Neural cell (in vitro differentiated cells): ENCODE data around the gene ESR2. TPM values are rescaled to one million over a fixed set of nuclear protein-coding genes. Genes with fewer than 3 reads are reported as not detected.

Experiments
- H2AFZ ChIP-seq: fragments of 200-600, 300-800 bp; sonication (generic), shearing (Covaris generic); 2 replicates; pipeline ENCODE4 v1.6.0; 2014; ENCODE audit warnings: low read depth, mild to moderate bottlenecking, antibody characterized with exemption, low read length, moderate library complexity
- H3F3A ChIP-seq: fragments of 200-600 bp; shearing (Covaris generic); 2 replicates; pipeline ENCODE4 v1.6.1; 2016; ENCODE audit warnings: mild to moderate bottlenecking, moderate library complexity, mixed read lengths, antibody characterized with exemption, low read length; ENCODE audit not compliant: insufficient read depth, poor library complexity, severe bottlenecking
- H3K27ac ChIP-seq: fragments of 200-600, 300-800 bp; sonication (generic), shearing (Covaris generic); 2 replicates; pipeline ENCODE4 v1.5.1; 2014; ENCODE audit warnings: mild to moderate bottlenecking, low read length, moderate library complexity
- H3K27me3 ChIP-seq: fragments of 300-800, 200-600 bp; sonication (generic), shearing (Covaris generic); 2 replicates; pipeline ENCODE4 v1.6.0; 2014; ENCODE audit warnings: mild to moderate bottlenecking, low read depth, low read length, moderate library complexity; ENCODE audit not compliant: insufficient read depth
- H3K36me3 ChIP-seq: fragments of 300-800, 200-600 bp; sonication (generic), shearing (Covaris generic); 2 replicates; pipeline ENCODE4 v1.5.1; 2014; ENCODE audit warnings: mild to moderate bottlenecking, antibody characterized with exemption, low read length, moderate library complexity; ENCODE audit not compliant: insufficient read depth
- H3K4me2 ChIP-seq: fragments of 300-800, 200-600 bp; sonication (generic), shearing (Covaris generic); 2 replicates; pipeline ENCODE4 v1.6.0; 2014; ENCODE audit warnings: mild to moderate bottlenecking, low read length
- H3K4me3 ChIP-seq: fragments of 300-800, 200-600 bp; sonication (generic), shearing (Covaris generic); 2 replicates; pipeline ENCODE4 v1.5.1; 2014; ENCODE audit warnings: mild to moderate bottlenecking, low read length, moderate library complexity
- H3K79me2 ChIP-seq: fragments of 200-600 bp; shearing (Covaris generic); replicated peaks from 2 replicates; pipeline ENCODE4 v1.6.0; 2014; ENCODE audit warnings: mild to moderate bottlenecking, low read length, moderate library complexity; ENCODE audit not compliant: insufficient read depth
- H3K9ac ChIP-seq: fragments of 300-800, 200-600 bp; sonication (generic), shearing (Covaris generic); 2 replicates; pipeline ENCODE4 v1.6.1; 2016; ENCODE audit warnings: mild to moderate bottlenecking, low read length, mixed read lengths
- H3K9me2 ChIP-seq: fragments of 200-600 bp; shearing (Covaris generic); 2 replicates; pipeline ENCODE4 v1.6.1; 2016; ENCODE audit warnings: mild to moderate bottlenecking, low read length, mixed read lengths; ENCODE audit not compliant: insufficient read depth
- H3K9me3 ChIP-seq: fragments of 200-600, 300-800 bp; sonication (generic), shearing (Covaris generic); 2 replicates; pipeline ENCODE4 v1.6.1; 2016; ENCODE audit warnings: mild to moderate bottlenecking, mixed run types, low read length, moderate library complexity, mixed read lengths
- H4K20me1 ChIP-seq: fragments of 200-600 bp; shearing (Covaris generic); 2 replicates; pipeline ENCODE4 v1.6.1; 2016; ENCODE audit warnings: mild to moderate bottlenecking, mixed run types; ENCODE audit not compliant: insufficient read depth
- CTCF ChIP-seq: fragments of 450-650 bp; IDR thresholded peaks from 2 replicates; pipeline ENCODE4 v1.5.1; 2014; ENCODE audit warnings: antibody characterized with exemption, mild to moderate bottlenecking, moderate library complexity; ENCODE audit not compliant: poor library complexity, severe bottlenecking
- POLR2AphosphoS5 ChIP-seq: IDR thresholded peaks from 2 replicates; pipeline ENCODE4 v1.6.1; 2012
- RAD21 ChIP-seq: fragments of 450-650 bp; conservative IDR thresholded peaks from 2 replicates; pipeline ENCODE4 v1.6.1; 2014; ENCODE audit warnings: antibody characterized with exemption, mild to moderate bottlenecking, moderate library complexity
- REST ChIP-seq: IDR thresholded peaks from 2 replicates; pipeline ENCODE4 v1.6.1; 2012; ENCODE audit warnings: borderline replicate concordance
- SMC3 ChIP-seq: fragments of 450-650 bp; conservative IDR thresholded peaks from 2 replicates; pipeline ENCODE4 v1.6.1; 2014; ENCODE audit warnings: antibody characterized with exemption, mild to moderate bottlenecking, moderate library complexity; ENCODE audit not compliant: poor library complexity
- TAF1 ChIP-seq: IDR thresholded peaks from 2 replicates; pipeline ENCODE4 v1.6.1; 2012; ENCODE audit warnings: low read depth
- polyA plus RNA-seq: library from polyadenylated mRNA; depleted of rRNA; stranded (reverse); fragments of >200 nt; gene quantifications from 2 replicates; pipeline ENCODE4 v1.2.3, GENCODE V29; 2014

ESR2 gene
- polyA plus RNA-seq, 1 donor from 2014 or later: 0.35 TPM

GRCh38 chr14:64235652-64236640 lies 58.2 kb downstream of the ESR2 start:
- Histone ChIP-seq H3K27me3 (no peaks in the 10 kb centered on the region), H3K79me2 (no peaks in the 10 kb centered on the region), H3K27ac (no peak overlapping the region), H3F3A (no peaks in the 10 kb centered on the region), H3K4me3 (no peak overlapping the region), H3K9me2 (no peaks in the 10 kb centered on the region), H3K4me2 (no peak overlapping the region), H2AFZ (no peak overlapping the region), H3K9ac (no peak overlapping the region), H3K36me3 (no peaks in the 10 kb centered on the region), H3K9me3 (no peaks in the 10 kb centered on the region), H4K20me1 (no peaks in the 10 kb centered on the region)
- TF ChIP-seq TAF1 (no peak), SMC3 (no peak)

GRCh38 chr14:64234877-64235651 lies 59.1 kb downstream of the ESR2 start:
- Histone ChIP-seq H3K4me2 (no peak overlapping the region), H3K9me3 (no peaks in the 10 kb centered on the region), H3K9me2 (no peaks in the 10 kb centered on the region), H3K4me3 (no peak overlapping the region), H4K20me1 (no peaks in the 10 kb centered on the region), H3F3A (no peaks in the 10 kb centered on the region), H3K36me3 (no peaks in the 10 kb centered on the region), H3K27ac (no peak overlapping the region), H3K79me2 (no peaks in the 10 kb centered on the region), H3K27me3 (no peaks in the 10 kb centered on the region), H2AFZ (no peak overlapping the region), H3K9ac (no peak overlapping the region)
- TF ChIP-seq CTCF (no peak), REST (no peak), POLR2AphosphoS5 (no peak), RAD21 (no peak), TAF1 (no peak), SMC3 (no peak)
